Activated naive CD4-positive, alpha-beta T cell treated with Interleukin-2 at 50 U/mL for 16 hours (primary cell): ENCODE results near the gene UBXN6.

Experiments used
- DNase-seq: peaks from one replicate; pipeline ENCODE4 v3.0.0-alpha.2; 2020

The UBXN6 gene

DNA sequence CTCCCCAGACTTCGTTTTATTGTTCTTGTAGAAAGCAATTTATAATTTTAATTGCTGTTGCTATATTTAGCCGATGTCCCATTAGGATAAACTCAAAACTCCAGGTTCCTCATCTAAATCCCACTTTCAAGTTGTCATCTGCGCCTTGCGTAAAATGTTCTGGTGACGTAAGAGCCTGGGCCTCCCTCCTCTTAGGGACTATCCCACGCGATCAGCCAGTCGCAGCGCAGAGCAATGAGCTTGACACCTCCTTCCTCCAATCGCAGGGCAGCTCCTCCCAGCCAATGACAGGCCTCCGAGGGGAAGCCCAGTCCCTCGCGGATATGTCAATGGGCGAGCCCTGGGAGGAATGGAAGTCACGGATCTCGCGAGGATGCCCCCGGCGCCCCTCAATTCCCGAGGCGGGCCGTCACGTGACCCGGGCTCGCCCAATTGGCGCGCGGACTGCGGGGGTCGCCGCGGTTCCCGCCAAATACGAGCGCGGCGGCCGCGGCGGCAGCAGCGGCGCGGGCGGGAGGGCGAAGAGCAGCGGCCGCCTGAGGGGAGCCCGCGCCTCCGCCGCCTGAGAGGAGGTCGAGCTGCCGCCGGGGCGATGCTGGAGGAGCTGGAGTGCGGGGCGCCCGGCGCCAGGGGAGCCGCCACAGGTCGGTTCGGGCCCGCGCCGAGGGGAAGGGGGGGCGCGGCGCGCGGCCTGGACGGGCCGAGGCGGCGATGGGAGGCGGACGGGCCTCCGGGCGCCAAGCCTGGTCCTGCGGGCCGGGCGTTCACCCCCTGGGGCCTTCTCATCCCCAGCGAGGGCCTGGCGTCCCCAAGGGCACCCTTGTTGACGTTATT is 55.2 kb downstream of the UBXN6 start, which contains the start of gene CHAF1A:
CHAF1A (plus strand) TSS at position 470 of the 834 bp plus-strand sequence; CDS start at position 593, 123 bp downstream.
- peak; percentile 99 for DNase-seq

DNA sequence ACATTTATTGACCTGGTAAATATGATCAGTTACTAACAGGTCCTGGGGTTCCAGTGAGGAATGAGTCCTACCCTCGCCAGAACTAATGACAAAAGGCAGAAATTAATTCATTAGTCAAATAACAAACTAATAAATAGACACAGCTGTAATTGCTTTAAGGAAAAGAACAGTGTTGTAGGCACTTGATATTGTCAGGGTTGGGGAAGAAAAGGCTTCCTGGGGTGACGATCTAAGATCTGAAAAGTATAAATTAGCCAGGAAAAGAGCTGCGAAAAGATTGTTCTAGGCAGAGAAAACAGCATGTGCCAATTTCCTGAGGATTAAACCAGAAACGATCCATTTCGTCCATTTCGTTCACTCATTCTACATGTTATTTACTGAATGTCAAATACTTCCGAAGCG is 55.8 kb downstream of the UBXN6 start:
- no peak for DNase-seq

GRCh38 chr19:4400135-4400936 is 57.3 kb downstream of the UBXN6 start, which contains the start of gene SH3GL1:
Gene SH3GL1 (minus strand): TSS chr19:4400547. CDS start chr19:4400368, 179 bp downstream.
- DNase-seq: peak; percentile 91

DNA sequence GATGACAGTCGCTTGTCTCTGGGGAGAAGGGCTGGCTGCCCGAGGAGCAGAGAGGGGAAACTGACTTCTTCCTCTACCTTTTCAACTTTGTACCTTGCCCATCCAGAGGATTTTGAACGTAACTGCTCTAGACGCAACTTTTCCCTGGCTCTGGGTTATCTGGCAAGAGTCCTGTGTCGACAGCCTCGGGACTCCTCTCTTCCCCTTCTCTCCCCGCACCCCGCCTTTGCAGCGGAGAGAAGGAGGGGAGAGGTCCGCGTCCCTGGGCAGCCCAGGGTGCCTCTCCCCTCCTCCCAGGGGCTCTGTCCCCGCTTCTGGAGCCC is 57.8 kb downstream of the UBXN6 start:
- DNase-seq: no peak

DNA sequence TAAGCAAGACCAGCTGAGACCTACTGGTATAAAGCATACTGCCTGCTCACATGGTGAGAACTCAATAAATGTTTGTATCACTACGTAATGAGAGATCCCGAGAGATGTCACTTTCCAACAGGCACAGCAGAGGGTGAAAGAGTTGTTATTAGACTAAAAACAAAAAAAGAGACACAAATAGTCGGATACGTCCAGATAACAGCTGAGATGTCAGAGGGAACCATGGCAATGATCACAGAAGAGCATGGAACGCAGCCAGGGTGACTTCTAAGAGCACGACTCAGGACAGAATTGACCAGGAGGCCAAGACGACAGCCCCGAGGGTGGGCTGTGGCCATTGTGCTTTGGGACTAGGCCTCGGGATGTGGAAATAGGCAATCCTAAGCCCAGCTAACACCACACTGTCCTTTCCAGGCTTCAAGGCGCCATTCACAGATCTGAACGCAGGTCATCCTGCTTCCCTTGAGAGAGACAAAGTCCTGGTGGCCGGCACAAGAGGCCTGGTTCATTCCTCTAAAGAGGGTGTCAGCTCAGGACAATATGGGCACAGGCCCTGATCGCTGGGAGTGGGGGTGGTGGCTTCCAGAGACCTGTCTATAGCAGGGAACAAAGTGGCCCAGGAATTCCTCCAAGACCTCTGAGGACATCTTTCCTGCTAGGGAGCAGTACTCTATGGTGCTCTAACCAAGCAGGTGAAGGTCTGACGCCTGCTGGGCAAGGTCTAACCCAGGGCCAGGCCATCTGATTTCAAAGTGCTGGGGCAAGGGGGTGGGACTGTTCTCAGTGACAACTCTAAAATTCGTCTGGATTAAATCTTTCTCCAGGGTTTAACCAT is 60.4 kb downstream of the UBXN6 start:
- DNase-seq: no peak
